GM12878 (cell line): ENCODE measurements around the gene RAF1. TPM values are rescaled to one million over a fixed set of nuclear protein-coding genes. Genes with fewer than 3 reads are reported as not detected.

Source experiments
- ATAC-seq: fragments of 200-7000 bp; cut with Tn5 transposase; 3 replicates; pipeline ENCODE4 v1.9.1; 2020; ENCODE audit warnings: mild to moderate bottlenecking, moderate library complexity
- BruUV-seq: library from RNA; stranded (reverse); fragments of 400-500 nt; replicated peaks from 2 replicates; lab custom pipeline; 2021; lab: Mats Ljungman, UMichigan
- CTCF ChIA-PET: fragments of 300-600 bp; sonication (Branson Sonifier 250); formaldehyde crosslinking; extraction: SDS; loops from one replicate; lab custom pipeline; 2021; ENCODE audit warnings: inconsistent platforms; lab: Yijun Ruan, JAX
- POLR2A ChIA-PET: fragments of 350-600 bp; formaldehyde crosslinking; extraction: SDS; loops from one replicate; lab custom pipeline; 2021; ENCODE audit warnings: inconsistent platforms; lab: Charles Lee
- RAD21 ChIA-PET: fragments of 300-600 bp; sonication (Branson Sonifier 250); formaldehyde crosslinking; loops from one replicate; lab custom pipeline; 2023; ENCODE audit warnings: antibody characterized with exemption; ENCODE audit not compliant: unreplicated experiment; lab: Charles Lee
- SMC1A ChIA-PET: fragments of 300-600 bp; sonication (Branson Sonifier 250); formaldehyde crosslinking; loops from one replicate; lab custom pipeline; 2023; ENCODE audit not compliant: unreplicated experiment, uncharacterized antibody; lab: Charles Lee
- DNase-seq: peaks from one replicate; pipeline ENCODE4 v3.0.0-alpha.2; 2011; ENCODE audit warnings: low read depth, low spot score
- FAIRE-seq: peaks from 3 replicates; lab custom pipeline; 2011; peaks lifted over from hg19 to GRCh38; lab: Jason Lieb, UNC
- H2AFZ ChIP-seq: 2 replicates; pipeline ENCODE4 v1.6.0; 2011; ENCODE audit warnings: low read depth, low read length, control low read depth; ENCODE audit not compliant: control insufficient read depth
- H3K27ac ChIP-seq: 2 replicates; pipeline ENCODE4 v1.5.1; 2011; ENCODE audit warnings: control low read depth; ENCODE audit not compliant: control insufficient read depth, insufficient read depth
- H3K27me3 ChIP-seq, 2 experiments: replicated peaks in 1 of 2; 2 replicates each; pipeline versions ENCODE4 v1.6.0 to v1.6.1; 2011; ENCODE audit warnings: low read length in 1 of 2; ENCODE audit not compliant: control insufficient read depth in 2 of 2, insufficient read depth in 2 of 2
- H3K36me3 ChIP-seq, 2 experiments: 2 replicates each; pipeline ENCODE4 v1.5.1; 2011; ENCODE audit warnings: low read length in 1 of 2; ENCODE audit not compliant: control insufficient read depth in 2 of 2, insufficient read depth in 2 of 2
- H3K4me1 ChIP-seq: 2 replicates; pipeline ENCODE4 v1.6.1; 2011; ENCODE audit warnings: mild to moderate bottlenecking, low read length, moderate library complexity, mixed read lengths; ENCODE audit not compliant: control insufficient read depth, insufficient read depth
- H3K4me2 ChIP-seq: 2 replicates; pipeline ENCODE4 v1.6.0; 2011; ENCODE audit warnings: control low read depth; ENCODE audit not compliant: control insufficient read depth, insufficient read depth
- H3K4me3 ChIP-seq: fragments of 200-600 bp; sonication (generic); 2 replicates; pipeline ENCODE4 v1.5.1; 2016
- H3K79me2 ChIP-seq: 2 replicates; pipeline ENCODE4 v1.6.0; 2011; ENCODE audit warnings: low read length; ENCODE audit not compliant: control insufficient read depth, insufficient read depth
- H3K9ac ChIP-seq: 2 replicates; pipeline ENCODE4 v1.8.0; 2011; ENCODE audit warnings: low read length, control low read depth, mixed read lengths; ENCODE audit not compliant: control insufficient read depth, insufficient read depth
- H3K9me3 ChIP-seq: replicated peaks from 3 replicates; pipeline ENCODE4 v1.5.1; 2011; ENCODE audit warnings: mild to moderate bottlenecking, low read length; ENCODE audit not compliant: control insufficient read depth, insufficient read depth
- H4K20me1 ChIP-seq: 2 replicates; pipeline ENCODE4 v1.6.0; 2011; ENCODE audit not compliant: control insufficient read depth, insufficient read depth
- BRCA1 ChIP-seq: IDR thresholded peaks from 2 replicates; pipeline ENCODE4 v1.6.1; 2011; ENCODE audit warnings: low read depth, low read length, improper control_type of control experiment
- FOXK2 ChIP-seq: fragments of 450-650 bp; IDR thresholded peaks from 2 replicates; pipeline ENCODE4 v1.6.1; 2017; ENCODE audit warnings: mild to moderate bottlenecking, moderate library complexity
- HDAC2 ChIP-seq: fragments of 200-600 bp; sonication (generic); IDR thresholded peaks from 2 replicates; pipeline ENCODE4 v1.6.1; 2017
- IKZF1 ChIP-seq: fragments of 450-650 bp; conservative IDR thresholded peaks from 2 replicates; pipeline ENCODE4 v1.6.1; 2017; ENCODE audit warnings: antibody characterized with exemption, mild to moderate bottlenecking
- MXI1 ChIP-seq: fragments of 150-350 bp; IDR thresholded peaks from 2 replicates; pipeline ENCODE4 v1.6.1; 2011; ENCODE audit warnings: low read depth, mild to moderate bottlenecking, inconsistent platforms, low read length, improper control_type of control experiment
- NFIC ChIP-seq: IDR thresholded peaks from 2 replicates; pipeline ENCODE4 v1.6.1; 2012; ENCODE audit warnings: low read depth, mild to moderate bottlenecking, inconsistent platforms, low read length, moderate library complexity
- NR2C1 ChIP-seq: fragments of 450-650 bp; IDR thresholded peaks from 2 replicates; pipeline ENCODE4 v1.6.1; 2017; ENCODE audit warnings: antibody characterized with exemption, mild to moderate bottlenecking, moderate library complexity
- NR2F1 ChIP-seq: fragments of 450-650 bp; conservative IDR thresholded peaks from 2 replicates; pipeline ENCODE4 v1.6.1; 2017; ENCODE audit warnings: mild to moderate bottlenecking
- SIN3A ChIP-seq: IDR thresholded peaks from 2 replicates; pipeline ENCODE4 v1.6.1; 2012; ENCODE audit warnings: low read depth, low read length, improper control_type of control experiment
- WGBS: methylation state at CpG from one replicate; pipeline ENCODE4 v1.1.6; 2016; ENCODE audit warnings: low lambda C conversion rate; ENCODE audit not compliant: insufficient replicate concordance, insufficient coverage; ENCODE audit errors: missing lambda C conversion rate; 5-methylcytosine and 5-hydroxymethylcytosine counted together
- in situ Hi-C: fragments of 300-500 bp; cut with MboI; formaldehyde crosslinking; loops from 9 replicates; pipeline ENCODE4 v1.14.3; 2018; ENCODE audit warnings: mixed read lengths
- intact Hi-C: fragments of 100-400 bp; cut with micrococcal nuclease; formaldehyde crosslinking; loops from one replicate; pipeline ENCODE4 v1.14.2; 2022; ENCODE audit not compliant: unreplicated experiment
- polyA plus RNA-seq, 11 experiments: library from polyadenylated mRNA; depleted of rRNA in 4 of 11; unstranded in 6 of 11; stranded (reverse) in 5 of 11; fragments of >200 nt; fragmentation: Nextera tagmentation in 4 of 11; fragmentation: Illumina TruSeq in 1 of 11; extraction: Ambion mirVana in 4 of 11; extraction: Trizol in 1 of 11; gene quantifications; 1 replicate in 1 of 11; 2 replicates in 10 of 11; pipeline versions ENCODE4 v1.2.1 to v1.2.3, GENCODE V29; 2011 to 2016; ENCODE audit warnings: inconsistent platforms in 2 of 11, missing spikeins in 2 of 11, low read depth in 1 of 11
- total RNA-seq, 4 experiments: library from RNA; depleted of rRNA in 3 of 4; stranded (reverse); fragments of >200 nt in 3 of 4; fragmentation: Illumina TruSeq in 1 of 4; extraction: Trizol in 1 of 4; gene quantifications; 2 replicates each; pipeline versions ENCODE4 v1.2.1 to v1.2.3, GENCODE V29; 2013 to 2021

The RAF1 gene
- total and polyA plus RNA-seq, 10 of the 15 experiments (the other 5 are each of a cell fraction or from before 2014, with no cell fraction given): 20.4 to 151 (median 77.8) TPM

GRCh38 chr3:12632523-12632922, 31.4 kb downstream of the RAF1 start:
- ATAC-seq (no peak), FAIRE-seq (no peak), DNase-seq (no peak)
- no peak overlapping the region; the same call in 1 of the 2 replicates for H3K9ac ChIP-seq
- in situ Hi-C loops (no loop called here), intact Hi-C loops (no loop called here)
- peaks cover 4% of the 10 kb centered on the region; the same call in 1 of the 2 replicates for H3K4me1 ChIP-seq
- H3K4me3 ChIP-seq: no peak overlapping the region
- SMC1A ChIA-PET: interaction anchor here (0.7 to 1.6 kb wide), 6 partner anchors 8 to 51 kb away, joined by 3 to 4 read pairs (median 3); no protein-coding TSS in a partner anchor
- RAD21 ChIA-PET: no interaction called here
- no peaks in the 10 kb centered on the region; the same call in 2 of the 3 replicates for H3K9me3 ChIP-seq
- peaks cover 83% of the 10 kb centered on the region for H3K79me2 ChIP-seq
- WGBS: 37% methylated on average over 2 of the region's 2 CpGs
- no peaks in the 10 kb centered on the region for H3K27me3 ChIP-seq
- H3K36me3 ChIP-seq: no peaks in the 10 kb centered on the region; a peak in 1 of 4 replicates
- TF ChIP-seq HDAC2: no peak
- TF ChIP-seq BRCA1: no peak
- TF ChIP-seq NR2F1: no peak
- TF ChIP-seq SIN3A: no peak
- no peak for TF ChIP-seq NFIC
- TF ChIP-seq IKZF1: no peak
- no peak for TF ChIP-seq NR2C1
- TF ChIP-seq MXI1: no peak
- no peak for TF ChIP-seq FOXK2
- CTCF ChIA-PET: interaction anchor here (1.4 kb wide), 1 partner anchor 13 kb away, joined by 6 read pairs; no protein-coding TSS in a partner anchor
- H2AFZ ChIP-seq: no peak overlapping the region
- POLR2A ChIA-PET: interaction anchor here (0.6 to 2.2 kb wide), 4 partner anchors 10 to 22 kb away, joined by 3 to 7 read pairs (median 6); no protein-coding TSS in a partner anchor
- H3K4me2 ChIP-seq: no peak overlapping the region
- H3K27ac ChIP-seq: peak overlapping the region; percentile 11; the same call in 1 of the 2 replicates
- BruUV-seq: no TSS peak
- no peaks in the 10 kb centered on the region for H4K20me1 ChIP-seq
